Prostate gland (tissue), 2 donors: Measurements from ENCODE around the gene SRD5A1. TPM values are rescaled to one million over a fixed set of nuclear protein-coding genes. Genes with fewer than 3 reads are reported as not detected.

ENCODE experiments used
- DNase-seq: peaks from one replicate; pipeline ENCODE4 v3.0.0-alpha.2; 2019; ENCODE audit warnings: low spot score
- H3K27ac ChIP-seq, 2 donors: fragments of 200-600 bp; sonication (generic); 2 replicates each; pipeline ENCODE4 v1.5.1; 2017 to 2019
- H3K27me3 ChIP-seq: fragments of 200-600 bp; sonication (generic); replicated peaks from 2 replicates; pipeline ENCODE4 v1.5.1; 2019; ENCODE audit not compliant: insufficient read depth
- H3K36me3 ChIP-seq, 2 donors: fragments of 200-600 bp; sonication (generic); 1 replicate in 1 of 2; 2 replicates in 1 of 2; pipeline versions ENCODE4 v1.5.1 to v1.8.1; 2017 to 2019
- H3K4me1 ChIP-seq: fragments of 200-600 bp; sonication (generic); replicated peaks from 2 replicates; pipeline ENCODE4 v1.5.1; 2019
- H3K4me3 ChIP-seq, 2 donors: fragments of 200-600 bp; sonication (generic); 2 replicates each; pipeline ENCODE4 v1.5.1; 2017 to 2019
- H3K9me3 ChIP-seq: fragments of 200-600 bp; sonication (generic); 2 replicates; pipeline ENCODE4 v1.5.1; 2017
- POLR2A ChIP-seq: fragments of 450-650 bp; IDR thresholded peaks from one replicate; pipeline ENCODE4 v1.6.1; 2016; ENCODE audit warnings: antibody characterized with exemption, mild to moderate bottlenecking
- POLR2AphosphoS5 ChIP-seq: sonication (generic); formaldehyde crosslinking; IDR thresholded peaks from one replicate; pipeline ENCODE4 v1.6.1; 2017; ENCODE audit warnings: antibody characterized with exemption
- WGBS: methylation state at CpG from one replicate; pipeline ENCODE4 v1.1.5; 2018; 5-methylcytosine and 5-hydroxymethylcytosine counted together
- intact Hi-C: fragments of 100-400 bp; cut with DNase I; formaldehyde crosslinking; loops from one replicate; pipeline ENCODE4 v1.14.2; 2022
- total RNA-seq, 2 donors: library from RNA; depleted of rRNA; stranded (reverse); fragments of >200 nt; gene quantifications; one replicate each; pipeline ENCODE4 v1.1.0, GENCODE V29; 2016
- TF ChIP-seq, protein P1 (sequence below), 4 experiments: fragments of 200-600 bp in 2 of 4; fragments of 450-650 bp in 2 of 4; sonication (generic) in 2 of 4; IDR thresholded peaks; 1 replicate in 3 of 4; 2 replicates in 1 of 4; pipeline ENCODE4 v1.5.1; 2016 to 2019; ENCODE audit warnings: antibody characterized with exemption in 4 of 4, mild to moderate bottlenecking in 2 of 4, moderate library complexity in 2 of 4

The SRD5A1 gene
- total RNA-seq, 2 donors from 2014 or later = 9.4 to 29.3 TPM

DNA sequence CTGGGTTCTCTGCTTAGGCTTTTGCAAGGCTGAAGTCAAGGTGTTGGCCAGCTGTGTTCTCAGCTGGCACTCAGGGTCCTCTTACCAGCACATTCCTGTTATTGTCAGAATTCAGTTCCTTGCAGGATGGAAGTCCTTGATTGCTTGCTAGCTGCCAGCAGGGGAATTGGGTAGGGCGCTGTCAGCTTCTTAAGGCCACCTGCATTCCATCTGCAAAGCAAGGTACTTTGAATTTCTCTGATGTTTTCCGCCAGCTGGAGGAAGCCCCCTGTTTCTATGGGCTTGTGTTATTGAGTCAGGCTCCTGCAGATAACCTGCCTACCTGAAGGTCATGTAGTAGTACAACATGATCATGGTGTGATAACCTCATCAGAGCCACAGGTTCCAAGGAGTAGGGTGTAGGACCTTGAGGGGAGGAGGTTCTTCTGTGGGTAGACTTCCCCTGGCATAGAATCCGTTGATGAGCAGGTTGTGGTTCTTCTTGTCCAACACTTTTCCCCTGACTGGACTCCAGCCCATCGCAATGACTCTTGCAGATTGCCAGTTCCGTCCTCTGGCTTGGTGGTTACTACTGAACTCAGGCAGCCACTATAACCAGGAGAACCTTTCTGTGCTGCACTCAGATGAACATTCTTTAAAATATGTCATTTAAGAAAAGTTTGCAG lies 86.8 kb downstream of the SRD5A1 start:
- WGBS = 81% methylated on average over 5 of the region's 5 CpGs
- H3K4me3 ChIP-seq = no peak overlapping the region
- no peak for DNase-seq
- peaks cover 15% of the 10 kb centered on the region for H3K4me1 ChIP-seq
- H3K27me3 ChIP-seq = no peaks in the 10 kb centered on the region
- H3K9me3 ChIP-seq = no peaks in the 10 kb centered on the region
- no peak overlapping the region for H3K27ac ChIP-seq
- intact Hi-C loops = loop anchor here (10.0 kb wide), 1 partner anchor 1225 kb away; no protein-coding TSS in a partner anchor
- TF ChIP-seq, protein P1, sequence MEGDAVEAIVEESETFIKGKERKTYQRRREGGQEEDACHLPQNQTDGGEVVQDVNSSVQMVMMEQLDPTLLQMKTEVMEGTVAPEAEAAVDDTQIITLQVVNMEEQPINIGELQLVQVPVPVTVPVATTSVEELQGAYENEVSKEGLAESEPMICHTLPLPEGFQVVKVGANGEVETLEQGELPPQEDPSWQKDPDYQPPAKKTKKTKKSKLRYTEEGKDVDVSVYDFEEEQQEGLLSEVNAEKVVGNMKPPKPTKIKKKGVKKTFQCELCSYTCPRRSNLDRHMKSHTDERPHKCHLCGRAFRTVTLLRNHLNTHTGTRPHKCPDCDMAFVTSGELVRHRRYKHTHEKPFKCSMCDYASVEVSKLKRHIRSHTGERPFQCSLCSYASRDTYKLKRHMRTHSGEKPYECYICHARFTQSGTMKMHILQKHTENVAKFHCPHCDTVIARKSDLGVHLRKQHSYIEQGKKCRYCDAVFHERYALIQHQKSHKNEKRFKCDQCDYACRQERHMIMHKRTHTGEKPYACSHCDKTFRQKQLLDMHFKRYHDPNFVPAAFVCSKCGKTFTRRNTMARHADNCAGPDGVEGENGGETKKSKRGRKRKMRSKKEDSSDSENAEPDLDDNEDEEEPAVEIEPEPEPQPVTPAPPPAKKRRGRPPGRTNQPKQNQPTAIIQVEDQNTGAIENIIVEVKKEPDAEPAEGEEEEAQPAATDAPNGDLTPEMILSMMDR (IDR thresholded peaks at IDR 0.05) = no peak
- TF ChIP-seq POLR2A = no peak
- no peak for TF ChIP-seq POLR2AphosphoS5
- H3K36me3 ChIP-seq = no peaks in the 10 kb centered on the region

DNA sequence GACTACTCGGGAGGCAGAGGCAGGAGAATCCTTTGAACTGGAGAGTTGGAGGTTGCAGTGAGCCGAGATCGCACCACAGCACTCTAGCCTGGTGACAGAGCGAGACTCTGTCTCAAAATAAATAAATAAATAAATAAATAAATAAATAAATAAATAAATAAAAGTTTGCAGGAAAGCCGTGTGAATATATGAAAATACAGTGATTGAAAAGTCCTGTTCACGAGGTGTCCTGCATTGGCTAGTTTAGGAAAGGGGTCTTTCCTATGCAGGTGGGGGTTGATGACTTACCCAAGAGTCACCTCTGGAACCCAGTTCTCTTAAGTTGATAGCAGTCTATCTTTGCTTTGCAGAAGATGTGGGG lies 87.3 kb downstream of the SRD5A1 start:
- WGBS = 92% methylated on average over 6 of the region's 6 CpGs
- Histone ChIP-seq H3K4me3 (no peak overlapping the region), H3K27ac (no peak overlapping the region), H3K9me3 (no peaks in the 10 kb centered on the region), H3K36me3 (no peaks in the 10 kb centered on the region), H3K4me1 (peaks cover 10% of the 10 kb centered on the region), H3K27me3 (no peaks in the 10 kb centered on the region)
- TF ChIP-seq POLR2AphosphoS5 = no peak
- TF ChIP-seq POLR2A = no peak
- TF ChIP-seq, protein P1 (IDR thresholded peaks at IDR 0.05) = no peak
- intact Hi-C loops = no loop called here
- no peak for DNase-seq

DNA sequence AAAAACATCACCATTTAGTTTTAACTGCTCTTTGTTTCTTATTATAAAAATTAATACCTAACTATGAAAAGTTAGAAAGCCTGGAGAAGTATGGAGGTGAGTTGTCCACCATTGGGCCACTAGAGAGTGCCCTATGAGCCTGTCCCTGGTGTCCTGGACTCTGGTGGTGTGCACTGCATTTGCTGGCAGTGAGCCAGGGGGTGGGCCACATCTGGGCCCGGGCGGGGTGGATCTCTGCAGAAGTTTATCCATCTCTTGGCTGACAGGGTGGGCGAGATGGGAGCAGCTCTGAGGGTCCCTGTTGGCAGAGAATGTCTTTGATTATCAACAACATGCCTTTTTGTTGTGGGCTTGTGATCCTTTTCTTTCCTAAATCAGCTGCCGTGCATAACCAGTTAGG lies 88.2 kb downstream of the SRD5A1 start:
- 40% methylated on average over 4 of the region's 4 CpGs for WGBS
- Histone ChIP-seq H3K9me3 (no peaks in the 10 kb centered on the region), H3K4me1 (peaks cover 3% of the 10 kb centered on the region), H3K27me3 (no peaks in the 10 kb centered on the region), H3K4me3 (no peak overlapping the region), H3K27ac (no peak overlapping the region), H3K36me3 (no peaks in the 10 kb centered on the region)
- intact Hi-C loops = no loop called here
- DNase-seq = no peak
- TF ChIP-seq, protein P1 (IDR thresholded peaks at IDR 0.05) = no peak
- TF ChIP-seq POLR2AphosphoS5 (no peak), POLR2A (no peak)

DNA sequence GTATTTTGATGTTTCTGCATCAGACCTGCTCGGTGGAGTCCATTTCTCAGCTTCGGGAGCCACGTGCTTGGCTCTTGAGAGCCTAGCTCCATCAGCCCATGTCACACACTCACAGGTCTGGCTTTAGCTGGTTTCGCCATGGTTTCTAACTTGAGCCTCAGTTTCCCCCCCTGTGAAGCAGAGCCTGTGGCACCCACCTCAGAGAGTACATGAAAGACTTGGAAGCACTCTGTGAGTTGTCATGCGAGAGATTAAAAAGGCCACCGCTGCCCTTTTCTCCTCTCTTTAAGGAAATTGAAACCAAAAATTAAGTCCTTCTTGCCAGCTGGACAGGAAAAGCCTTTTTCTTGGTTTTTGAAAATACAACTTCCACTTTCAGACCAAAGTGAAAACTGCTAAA lies 88.8 kb downstream of the SRD5A1 start:
- intact Hi-C loops = no loop called here
- Histone ChIP-seq H3K9me3 (no peaks in the 10 kb centered on the region), H3K27me3 (no peaks in the 10 kb centered on the region), H3K4me1 (peaks cover 3% of the 10 kb centered on the region), H3K4me3 (no peak overlapping the region), H3K36me3 (no peaks in the 10 kb centered on the region), H3K27ac (peak overlapping the region in 1 of 2 donors; percentile 34)
- WGBS = 31% methylated on average over 6 of the region's 6 CpGs
- TF ChIP-seq POLR2AphosphoS5 (no peak), POLR2A (no peak)
- TF ChIP-seq, protein P1 (IDR thresholded peaks at IDR 0.05) = no peak
- no peak for DNase-seq

DNA sequence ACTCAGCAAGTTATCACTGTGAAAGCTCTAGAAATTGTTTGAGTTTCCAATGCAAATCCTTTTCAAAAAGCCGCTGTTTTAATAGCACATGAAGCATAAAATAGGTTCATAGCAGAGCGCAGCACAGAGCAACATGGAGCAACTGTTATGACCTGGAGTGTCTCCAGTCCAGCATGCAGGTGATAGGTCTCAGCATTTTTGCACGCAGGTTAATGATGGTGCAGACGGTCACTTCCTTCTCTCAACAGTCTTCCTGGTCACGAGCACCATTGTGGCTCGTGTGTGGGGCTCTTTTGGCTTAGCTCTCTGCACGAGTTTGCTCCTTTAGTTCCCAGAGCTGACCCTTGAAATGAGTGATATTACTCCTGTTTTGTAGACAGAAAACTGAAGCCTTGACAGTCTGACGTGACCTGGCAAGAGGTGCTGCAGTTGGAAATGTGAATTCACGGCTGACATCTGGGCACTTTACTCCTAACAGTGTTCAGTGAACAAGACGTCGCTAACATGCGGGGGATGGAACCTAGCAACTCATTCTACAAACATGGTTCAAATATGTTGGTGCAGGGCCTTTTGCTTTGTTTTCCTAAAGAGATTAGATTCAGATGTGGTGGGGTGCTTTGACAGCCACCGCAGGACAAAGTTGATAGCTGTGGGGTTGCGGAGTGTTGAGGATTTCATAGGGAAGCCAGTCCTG lies 90.0 kb downstream of the SRD5A1 start:
- H3K9me3 ChIP-seq = no peaks in the 10 kb centered on the region
- peaks cover 3% of the 10 kb centered on the region for H3K4me1 ChIP-seq
- intact Hi-C loops = no loop called here
- DNase-seq = no peak
- H3K27me3 ChIP-seq = no peaks in the 10 kb centered on the region
- no peak for TF ChIP-seq POLR2A
- TF ChIP-seq, protein P1 (IDR thresholded peaks at IDR 0.05) = no peak
- no peak for TF ChIP-seq POLR2AphosphoS5
- H3K36me3 ChIP-seq = no peaks in the 10 kb centered on the region
- no peak overlapping the region for H3K4me3 ChIP-seq
- H3K27ac ChIP-seq = no peak overlapping the region
- 74% methylated on average over 14 of the region's 14 CpGs for WGBS
